ENCODE results near the gene STAM.

The STAM gene

DNA sequence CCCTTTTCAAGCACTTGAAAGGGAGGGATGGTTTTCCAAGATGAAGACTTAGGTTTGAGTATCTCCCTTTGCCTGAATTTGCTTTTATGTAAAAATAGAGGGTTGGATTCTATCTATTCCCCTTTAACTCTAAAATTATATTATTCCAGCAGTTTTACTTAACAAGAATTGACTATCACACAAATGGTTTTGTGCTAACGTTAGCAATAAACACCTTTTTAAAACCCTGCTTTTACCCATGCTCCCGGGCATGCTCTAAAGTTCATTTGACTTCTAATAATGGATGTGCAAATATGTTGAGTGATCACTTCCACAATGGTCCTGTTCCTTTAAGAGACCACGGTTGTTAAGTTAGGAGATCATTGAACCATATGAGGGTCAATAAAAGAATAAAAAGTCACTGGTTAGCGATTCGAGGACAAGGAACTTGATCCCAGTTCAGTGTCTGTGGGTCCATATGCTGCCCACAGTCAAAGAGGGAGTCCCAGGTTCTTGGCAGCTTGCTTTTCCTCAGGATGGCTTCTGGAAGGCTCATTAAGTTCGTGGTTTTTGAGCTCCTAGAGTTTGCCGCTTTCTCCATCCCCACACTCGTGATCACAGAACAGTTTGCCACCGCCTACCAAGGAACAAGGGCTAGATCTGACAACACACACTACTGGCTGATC, 108.0 kb downstream of the STAM start, which contains the start of gene TMEM236:
Gene TMEM236 (plus strand): TSS at position 421 of the 665 bp plus-strand sequence. CDS start 95 bp downstream, at position 516.
- Histone ChIP-seq H3K4me1 (ENCODE audit: control insufficient read depth, insufficient read depth, low read length) (no peaks in the 10 kb centered on the region), H3K27ac (ENCODE audit: extremely low read depth, low read depth, low read length) (no peak within 1 kb of the TSS), H3K4me3 (ENCODE audit: low read depth, low read length) (no peak within 1 kb of the TSS), H3K9me3 (ENCODE audit: control insufficient read depth, insufficient read depth, low read depth, low read length) (no peaks in the 10 kb centered on the region), H3K36me3 (ENCODE audit: control insufficient read depth in 2 of 2, insufficient read depth in 1 of 2, low read length in 2 of 2) (no peaks in the 10 kb centered on the region)
- ChIA-PET POLR2A (no interaction called here), CTCF (interaction anchor here (0.5 to 1.6 kb wide), 3 partner anchors 15 to 786 kb away, joined by 3 to 4 read pairs (median 4); no protein-coding TSS in a partner anchor)
- TF ChIP-seq KLF16 (tag by site-specific recombination; IDR thresholded peaks at IDR 0.05) = no peak
- no peak for TF ChIP-seq ZNF530 (tag by site-specific recombination; IDR thresholded peaks at IDR 0.05; ENCODE audit: low read depth)
- no peak for TF ChIP-seq KLF10 (tag by site-specific recombination; IDR thresholded peaks at IDR 0.05)
- TF ChIP-seq, protein P1, sequence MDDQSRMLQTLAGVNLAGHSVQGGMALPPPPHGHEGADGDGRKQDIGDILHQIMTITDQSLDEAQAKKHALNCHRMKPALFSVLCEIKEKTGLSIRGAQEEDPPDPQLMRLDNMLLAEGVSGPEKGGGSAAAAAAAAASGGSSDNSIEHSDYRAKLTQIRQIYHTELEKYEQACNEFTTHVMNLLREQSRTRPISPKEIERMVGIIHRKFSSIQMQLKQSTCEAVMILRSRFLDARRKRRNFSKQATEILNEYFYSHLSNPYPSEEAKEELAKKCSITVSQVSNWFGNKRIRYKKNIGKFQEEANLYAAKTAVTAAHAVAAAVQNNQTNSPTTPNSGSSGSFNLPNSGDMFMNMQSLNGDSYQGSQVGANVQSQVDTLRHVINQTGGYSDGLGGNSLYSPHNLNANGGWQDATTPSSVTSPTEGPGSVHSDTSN (CRISPR knock-in tag; IDR thresholded peaks at IDR 0.05) = no peak
- TF ChIP-seq PRDM1 (tag by site-specific recombination; IDR thresholded peaks at IDR 0.05) = no peak
- no peak for TF ChIP-seq ZNF37A (tag by site-specific recombination; IDR thresholded peaks at IDR 0.05)
- TF ChIP-seq ZNF521 (tag by site-specific recombination; IDR thresholded peaks at IDR 0.05) = no peak
- no peak for TF ChIP-seq MZF1 (tag by site-specific recombination; IDR thresholded peaks at IDR 0.05; ENCODE audit: borderline replicate concordance)
- no peak for TF ChIP-seq ZNF830 (tag by site-specific recombination; IDR thresholded peaks at IDR 0.05; ENCODE audit: low read depth)
- TF ChIP-seq ZNF623 (tag by site-specific recombination; IDR thresholded peaks at IDR 0.05) = no peak
- no peak for TF ChIP-seq ZNF16 (tag by site-specific recombination; IDR thresholded peaks at IDR 0.05; ENCODE audit: low read depth)
- no peak for TF ChIP-seq ZNF629 (tag by site-specific recombination; IDR thresholded peaks at IDR 0.05)
- TF ChIP-seq, protein P2, sequence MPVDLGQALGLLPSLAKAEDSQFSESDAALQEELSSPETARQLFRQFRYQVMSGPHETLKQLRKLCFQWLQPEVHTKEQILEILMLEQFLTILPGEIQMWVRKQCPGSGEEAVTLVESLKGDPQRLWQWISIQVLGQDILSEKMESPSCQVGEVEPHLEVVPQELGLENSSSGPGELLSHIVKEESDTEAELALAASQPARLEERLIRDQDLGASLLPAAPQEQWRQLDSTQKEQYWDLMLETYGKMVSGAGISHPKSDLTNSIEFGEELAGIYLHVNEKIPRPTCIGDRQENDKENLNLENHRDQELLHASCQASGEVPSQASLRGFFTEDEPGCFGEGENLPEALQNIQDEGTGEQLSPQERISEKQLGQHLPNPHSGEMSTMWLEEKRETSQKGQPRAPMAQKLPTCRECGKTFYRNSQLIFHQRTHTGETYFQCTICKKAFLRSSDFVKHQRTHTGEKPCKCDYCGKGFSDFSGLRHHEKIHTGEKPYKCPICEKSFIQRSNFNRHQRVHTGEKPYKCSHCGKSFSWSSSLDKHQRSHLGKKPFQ (tag by site-specific recombination; IDR thresholded peaks at IDR 0.05) = no peak
- no peak for TF ChIP-seq ZBTB1 (tag by site-specific recombination; IDR thresholded peaks at IDR 0.05)
- TF ChIP-seq ZXDB (tag by site-specific recombination; IDR thresholded peaks at IDR 0.05) = no peak
- no peak for TF ChIP-seq ZBTB8A (tag by site-specific recombination; IDR thresholded peaks at IDR 0.05)
- no peak for TF ChIP-seq ZNF423 (tag by site-specific recombination; IDR thresholded peaks at IDR 0.05)
- TF ChIP-seq, protein P3, sequence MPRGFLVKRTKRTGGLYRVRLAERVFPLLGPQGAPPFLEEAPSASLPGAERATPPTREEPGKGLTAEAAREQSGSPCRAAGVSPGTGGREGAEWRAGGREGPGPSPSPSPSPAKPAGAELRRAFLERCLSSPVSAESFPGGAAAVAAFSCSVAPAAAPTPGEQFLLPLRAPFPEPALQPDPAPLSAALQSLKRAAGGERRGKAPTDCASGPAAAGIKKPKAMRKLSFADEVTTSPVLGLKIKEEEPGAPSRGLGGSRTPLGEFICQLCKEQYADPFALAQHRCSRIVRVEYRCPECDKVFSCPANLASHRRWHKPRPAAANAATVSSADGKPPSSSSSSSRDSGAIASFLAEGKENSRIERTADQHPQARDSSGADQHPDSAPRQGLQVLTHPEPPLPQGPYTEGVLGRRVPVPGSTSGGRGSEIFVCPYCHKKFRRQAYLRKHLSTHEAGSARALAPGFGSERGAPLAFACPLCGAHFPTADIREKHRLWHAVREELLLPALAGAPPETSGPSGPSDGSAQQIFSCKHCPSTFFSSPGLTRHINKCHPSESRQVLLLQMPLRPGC (tag by site-specific recombination; IDR thresholded peaks at IDR 0.05) = no peak

- no peak overlapping the region for H3K27ac ChIP-seq (ENCODE audit: extremely low read depth, low read depth, low read length)
- no peak for TF ChIP-seq ZNF138 (tag by site-specific recombination; IDR thresholded peaks at IDR 0.05; ENCODE audit: borderline replicate concordance)
- TF ChIP-seq ZNF10 (tag by site-specific recombination; IDR thresholded peaks at IDR 0.05) = no peak
- ChIA-PET CTCF (interaction anchor here (1.0 kb wide), 1 partner anchor 14 kb away, joined by 7 read pairs; no protein-coding TSS in a partner anchor), POLR2A (no interaction called here)
- H3K36me3 ChIP-seq (ENCODE audit: control insufficient read depth in 2 of 2, insufficient read depth in 1 of 2, low read length in 2 of 2) = no peaks in the 10 kb centered on the region
- no peak overlapping the region for H3K4me3 ChIP-seq (ENCODE audit: low read depth, low read length)
- no peaks in the 10 kb centered on the region for H3K4me1 ChIP-seq (ENCODE audit: control insufficient read depth, insufficient read depth, low read length)
- H3K9me3 ChIP-seq (ENCODE audit: control insufficient read depth, insufficient read depth, low read depth, low read length) = no peaks in the 10 kb centered on the region
Observed at GRCh38 chr10:17756557-17757217, 112.7 kb downstream of the STAM start.
